Transverse colon (tissue), 4 donors: ENCODE results near the gene ARID3B. TPM values are rescaled to one million over a fixed set of nuclear protein-coding genes. Genes with fewer than 3 reads are reported as not detected.
A peak's percentile ranks its signal among the peaks of the same experiment; 100 is the strongest.
"Not testable (repeated sequence)": the region's sequence is repeated elsewhere in the genome, so short reads cannot be mapped to it uniquely, and the experiment has no call there.

Experiments used
- DNase-seq: peaks from one replicate; pipeline ENCODE4 v3.0.0-alpha.2; 2019
- H3K27ac ChIP-seq, 4 donors: fragments of 200-600 bp; sonication (generic); 2 replicates each; pipeline ENCODE4 v1.5.1; 2016 to 2018; ENCODE audit warnings: inconsistent platforms in 4 of 4
- H3K27me3 ChIP-seq: fragments of 200-600 bp; sonication (generic); 2 replicates; pipeline ENCODE4 v1.5.1; 2017; ENCODE audit warnings: inconsistent platforms
- H3K36me3 ChIP-seq, 4 donors: fragments of 200-600 bp; sonication (generic); 2 replicates each; pipeline ENCODE4 v1.5.1; 2017 to 2019; ENCODE audit warnings: inconsistent platforms in 4 of 4
- H3K4me1 ChIP-seq, 4 donors: fragments of 200-600 bp; sonication (generic); 2 replicates each; pipeline ENCODE4 v1.5.1; 2017 to 2020; ENCODE audit warnings: inconsistent platforms in 4 of 4
- H3K4me3 ChIP-seq, 4 donors: fragments of 200-600 bp; sonication (generic); 1 replicate in 1 of 4; 2 replicates in 3 of 4; pipeline versions ENCODE4 v1.5.1 to v1.6.1; 2017 to 2019; ENCODE audit warnings: inconsistent platforms in 4 of 4
- H3K9me3 ChIP-seq, 2 donors: fragments of 200-600 bp; sonication (generic); 2 replicates each; pipeline ENCODE4 v1.5.1; 2017 to 2019; ENCODE audit warnings: inconsistent platforms in 2 of 2
- CTCF ChIP-seq, 5 experiments: fragments of 200-600 bp in 3 of 5; fragments of 450-650 bp in 2 of 5; sonication (generic) in 3 of 5; IDR thresholded peaks; 1 replicate in 2 of 5; 2 replicates in 3 of 5; pipeline ENCODE4 v1.5.1; 2016 to 2017; ENCODE audit warnings: antibody characterized with exemption in 5 of 5, inconsistent platforms in 3 of 5, mild to moderate bottlenecking in 2 of 5, moderate library complexity in 1 of 5
- EP300 ChIP-seq: sonication (generic); formaldehyde crosslinking; IDR thresholded peaks from one replicate; pipeline ENCODE4 v1.6.1; 2017; ENCODE audit warnings: antibody characterized with exemption, low read depth
- POLR2A ChIP-seq: fragments of 450-650 bp; IDR thresholded peaks from one replicate; pipeline ENCODE4 v1.6.1; 2016; ENCODE audit warnings: antibody characterized with exemption, mild to moderate bottlenecking, moderate library complexity
- POLR2AphosphoS5 ChIP-seq, 3 donors: sonication (generic); formaldehyde crosslinking; IDR thresholded peaks; one replicate each; pipeline ENCODE4 v1.6.1; 2016; ENCODE audit warnings: antibody characterized with exemption in 3 of 3
- WGBS, 2 donors: methylation state at CpG; one replicate each; pipeline ENCODE4 v1.1.5; 2018; ENCODE audit warnings: low coverage in 1 of 2; 5-methylcytosine and 5-hydroxymethylcytosine counted together
- in situ Hi-C, 4 donors: fragments of 200-750 bp; cut with MboI; loops; one replicate each; pipeline versions ENCODE4 v1.15.0 to v1.15.1; 2017; ENCODE audit warnings: low sequenced_read_pairs in 3 of 4, low pct_ligation_motif_present in 1 of 4, low pct_unique_long_range_greater_than_20kb in 1 of 4
- intact Hi-C: fragments of 100-400 bp; cut with DNase I; formaldehyde crosslinking; loops from one replicate; pipeline ENCODE4 v1.15.1; 2023; ENCODE audit warnings: low total_unique reads
- total RNA-seq, 4 donors: library from RNA; depleted of rRNA; stranded (reverse); fragments of >200 nt; gene quantifications; one replicate each; pipeline ENCODE4 v1.1.0, GENCODE V29; 2016

The ARID3B gene
- total RNA-seq, 4 donors from 2014 or later: 9.6 to 25.8 (median 12.5) TPM

- intact Hi-C loops: no loop called here
- Histone ChIP-seq H3K27ac (no peak overlapping the region), H3K4me1 (peaks cover 7 to 20% (median 13%) of the 10 kb centered on the region in 4 donors), H3K9me3 (no peaks in the 10 kb centered on the region), H3K4me3 (no peak overlapping the region), H3K36me3 (peaks cover 0 to 7% (median 0%) of the 10 kb centered on the region in 4 donors), H3K27me3 (no peaks in the 10 kb centered on the region)
- WGBS, 2 donors: 92% methylated on average over 5 of the region's 5 CpGs; no CpG with 5 or more reads in 1 of the 2 donors
- in situ Hi-C loops: no loop called here
- DNase-seq: no peak
- TF ChIP-seq CTCF (IDR thresholded peaks at IDR 0.05) (no peak), EP300 (no peak), POLR2A (no peak), POLR2AphosphoS5 (IDR thresholded peaks at IDR 0.05) (no peak)
These were observed 54.3 kb downstream of the ARID3B start for GRCh38 chr15:74595271-74595670.

- in situ Hi-C loops, H3K27ac ChIP-seq, H3K4me3 ChIP-seq, H3K36me3 ChIP-seq, intact Hi-C loops, DNase-seq, H3K9me3 ChIP-seq, H3K27me3 ChIP-seq: not testable (repeated sequence)
- H3K4me1 ChIP-seq: peaks cover 7 to 20% (median 13%) of the 10 kb centered on the region in 4 donors
- WGBS, 2 donors: 89% methylated on average over 10 of the region's 11 CpGs; no CpG with 5 or more reads in 1 of the 2 donors
These were observed 55.7 kb downstream of the ARID3B start for GRCh38 chr15:74596736-74597135.

- in situ Hi-C loops, H3K27ac ChIP-seq, intact Hi-C loops, H3K4me3 ChIP-seq, DNase-seq, H3K27me3 ChIP-seq, H3K9me3 ChIP-seq, H3K36me3 ChIP-seq: not testable (repeated sequence)
- 91% methylated on average over 15 of the region's 16 CpGs; no CpG with 5 or more reads in 1 of the 2 donors for WGBS, 2 donors
- peaks cover 7 to 20% (median 13%) of the 10 kb centered on the region in 4 donors for H3K4me1 ChIP-seq
These were observed 56.2 kb downstream of the ARID3B start for GRCh38 chr15:74597146-74597705.

- H3K9me3 ChIP-seq: no peaks in the 10 kb centered on the region
- intact Hi-C loops (no loop called here), in situ Hi-C loops (no loop called here)
- 0 to 3% methylated on average over 3 to 26 of the region's 26 CpGs for WGBS, 2 donors
- H3K4me3 ChIP-seq: peak overlapping the region; percentile 39 to 64 (median 48)
- no peaks in the 10 kb centered on the region for H3K27me3 ChIP-seq
- peak overlapping the region; percentile 88 to 91 (median 88) for H3K27ac ChIP-seq
- peak; percentile 95 for DNase-seq
- no peaks in the 10 kb centered on the region for H3K36me3 ChIP-seq
- peaks cover 7 to 20% (median 13%) of the 10 kb centered on the region in 4 donors for H3K4me1 ChIP-seq
- peak; percentile 89 to 94 (median 90) for TF ChIP-seq POLR2AphosphoS5 (IDR thresholded peaks at IDR 0.05)
- peak; percentile 83 for TF ChIP-seq POLR2A
- TF ChIP-seq EP300: no peak
These were observed 57.3 kb downstream of the ARID3B start for GRCh38 chr15:74598126-74598842.

GRCh38 chr15:74599156-74599555, 58.1 kb downstream of the ARID3B start:
- H3K9me3 ChIP-seq: no peaks in the 10 kb centered on the region
- no peak for TF ChIP-seq POLR2AphosphoS5 (IDR thresholded peaks at IDR 0.05)
- no peak for TF ChIP-seq POLR2A
- no peak for TF ChIP-seq EP300
- no peak for TF ChIP-seq CTCF (IDR thresholded peaks at IDR 0.05)
- peak overlapping the region; percentile 39 to 64 (median 48) for H3K4me3 ChIP-seq
- 71% methylated on average over 15 of the region's 15 CpGs; no CpG with 5 or more reads in 1 of the 2 donors for WGBS, 2 donors
- no peak for DNase-seq
- in situ Hi-C loops: no loop called here
- intact Hi-C loops: no loop called here
- H3K4me1 ChIP-seq: peaks cover 7 to 20% (median 13%) of the 10 kb centered on the region in 4 donors
- peak overlapping the region; percentile 88 to 91 (median 88) for H3K27ac ChIP-seq
- no peaks in the 10 kb centered on the region for H3K27me3 ChIP-seq
- no peaks in the 10 kb centered on the region for H3K36me3 ChIP-seq
